Psoas muscle (tissue), 8 donors: ENCODE data around the gene ITPR1. TPM values are rescaled to one million over a fixed set of nuclear protein-coding genes. Genes with fewer than 3 reads are reported as not detected.

Source experiments
- ATAC-seq, 4 donors: fragments of 200-7000 bp; cut with Tn5 transposase; one replicate each; pipeline ENCODE4 v1.9.1; 2020; ENCODE audit warnings: moderate library complexity in 3 of 4, mild to moderate bottlenecking in 2 of 4
- DNase-seq, 2 donors: peaks; one replicate each; pipeline ENCODE4 v3.0.0-alpha.2; 2020
- H3K27ac ChIP-seq: fragments of 200-600 bp; one replicate; pipeline ENCODE4 v1.8.0; 2022
- H3K27me3 ChIP-seq, 3 donors: fragments of 200-600 bp in 1 of 3; one replicate each; pipeline versions ENCODE4 v1.6.1 to v1.8.0; 2013 to 2022; ENCODE audit warnings: low read length in 2 of 3, mild to moderate bottlenecking in 2 of 3, moderate library complexity in 1 of 3; ENCODE audit not compliant: insufficient read depth in 3 of 3
- H3K36me3 ChIP-seq, 2 donors: fragments of 200-600 bp in 1 of 2; one replicate each; pipeline versions ENCODE4 v1.6.1 to v1.8.0; 2013 to 2022; ENCODE audit warnings: low read depth in 1 of 2, mild to moderate bottlenecking in 1 of 2, moderate library complexity in 1 of 2; ENCODE audit not compliant: insufficient read depth in 1 of 2
- H3K4me1 ChIP-seq: fragments of 200-600 bp; one replicate; pipeline ENCODE4 v1.8.0; 2022
- H3K4me3 ChIP-seq: fragments of 200-600 bp; one replicate; pipeline ENCODE4 v1.8.0; 2022; ENCODE audit warnings: mild to moderate bottlenecking
- H3K9me3 ChIP-seq: fragments of 200-600 bp; one replicate; pipeline ENCODE4 v1.8.0; 2022
- CTCF ChIP-seq: fragments of 200-600 bp; IDR thresholded peaks from one replicate; pipeline ENCODE4 v1.8.0; 2022; ENCODE audit warnings: antibody characterized with exemption
- WGBS, 3 donors: extraction: QIAGEN DNeasy Blood & Tissue Kit; methylation state at CpG; one replicate each; pipeline versions ENCODE4 v1.1.6 to v1.1.7; 2013; 5-methylcytosine and 5-hydroxymethylcytosine counted together
- intact Hi-C, 2 donors: fragments of 100-400 bp; cut with DNase I; formaldehyde crosslinking; loops; one replicate each; pipeline versions ENCODE4 v1.11.0 to v1.14.2; 2022
- polyA plus RNA-seq, 3 donors: library from polyadenylated mRNA; stranded (reverse); fragments of 200-250 nt; gene quantifications; one replicate each; pipeline ENCODE4 v1.2.3, GENCODE V29; 2013
- total RNA-seq, 4 donors: library from RNA; stranded (reverse); fragmentation: NEBNext Ultra II Directional in 2 of 4; extraction: Animal tissue kit (Norgen Biotek cat#: 25700) in 2 of 4; gene quantifications; one replicate each; pipeline versions ENCODE4 v1.2.1 to v1.2.4, GENCODE V29; 2021 to 2023
- donor health status: healthy with polysubstance abuse.
- donor health status: DM: no; HTN: no; CAD: no; lungs with moderate emphysema.
- donor health status: Bipolar disorder and iron deficiency.
- donor health status: healthy.
- donor health status: DM: yes; HTN: yes; CAD: no.
- donor health status: DM: no; HTN: no; CAD: no.
- donor health status: DM: no; HTN: no; CAD: no.
- donor health status: DM: yes; HTN: yes; CAD: no.

ITPR1 gene
- total and polyA plus RNA-seq, 7 donors, result 4.4 to 9.2 (median 8.8) TPM

DNA sequence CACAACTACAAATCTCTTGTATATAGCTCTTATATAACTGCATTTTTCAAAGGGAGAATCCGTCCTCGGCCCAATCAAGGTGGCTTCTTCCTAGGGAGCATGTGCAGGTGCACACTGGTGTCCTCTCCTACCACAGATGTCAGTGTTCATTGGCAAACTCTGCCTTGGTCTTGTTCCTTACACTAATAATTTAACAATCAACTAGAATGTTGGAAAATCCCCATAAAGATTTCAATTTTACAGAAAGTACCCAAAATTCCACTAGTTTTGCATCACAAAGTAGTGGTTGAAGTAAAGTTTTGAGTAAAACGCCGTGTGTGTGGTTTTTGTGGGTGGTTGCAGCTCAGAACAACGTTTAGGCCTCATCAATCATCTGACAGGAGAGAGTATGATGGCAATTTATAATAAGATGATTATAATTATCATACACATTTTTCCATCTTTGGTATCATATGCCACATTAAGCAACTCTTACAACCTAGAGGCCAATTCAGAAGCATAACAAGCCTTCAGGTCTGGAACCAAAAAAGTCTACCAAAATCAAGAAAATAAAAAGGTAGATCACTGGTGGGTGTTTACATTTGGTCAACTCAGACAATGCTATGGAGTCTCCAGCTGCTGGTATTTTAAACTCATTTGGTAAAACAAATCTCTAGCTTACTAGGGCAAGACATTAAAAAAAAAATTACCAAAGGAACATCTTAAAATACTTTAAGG, 357.2 kb downstream of the ITPR1 start:
- ATAC-seq (no peak), DNase-seq (no peak)
- no peaks in the 10 kb centered on the region for H3K36me3 ChIP-seq
- TF ChIP-seq CTCF, result no peak
- H3K9me3 ChIP-seq, result no peaks in the 10 kb centered on the region
- WGBS, 3 donors, result 68 to 75% (median 70%) methylated on average over 5 of the region's 5 CpGs
- intact Hi-C loops, result no loop called here
- H3K27ac ChIP-seq, result no peak overlapping the region
- H3K4me1 ChIP-seq, result peaks cover 8% of the 10 kb centered on the region
- H3K27me3 ChIP-seq, result no peaks in the 10 kb centered on the region
- H3K4me3 ChIP-seq, result no peak overlapping the region

GRCh38 chr3:4850928-4851265, 357.7 kb downstream of the ITPR1 start:
- ATAC-seq (no peak), DNase-seq (no peak)
- Histone ChIP-seq H3K4me3 (no peak overlapping the region), H3K36me3 (no peaks in the 10 kb centered on the region), H3K4me1 (peaks cover 8% of the 10 kb centered on the region), H3K27ac (no peak overlapping the region), H3K27me3 (no peaks in the 10 kb centered on the region), H3K9me3 (no peaks in the 10 kb centered on the region)
- 95 to 97% (median 96%) methylated on average over 3 of the region's 3 CpGs for WGBS, 3 donors
- intact Hi-C loops, result no loop called here
- TF ChIP-seq CTCF, result no peak

DNA sequence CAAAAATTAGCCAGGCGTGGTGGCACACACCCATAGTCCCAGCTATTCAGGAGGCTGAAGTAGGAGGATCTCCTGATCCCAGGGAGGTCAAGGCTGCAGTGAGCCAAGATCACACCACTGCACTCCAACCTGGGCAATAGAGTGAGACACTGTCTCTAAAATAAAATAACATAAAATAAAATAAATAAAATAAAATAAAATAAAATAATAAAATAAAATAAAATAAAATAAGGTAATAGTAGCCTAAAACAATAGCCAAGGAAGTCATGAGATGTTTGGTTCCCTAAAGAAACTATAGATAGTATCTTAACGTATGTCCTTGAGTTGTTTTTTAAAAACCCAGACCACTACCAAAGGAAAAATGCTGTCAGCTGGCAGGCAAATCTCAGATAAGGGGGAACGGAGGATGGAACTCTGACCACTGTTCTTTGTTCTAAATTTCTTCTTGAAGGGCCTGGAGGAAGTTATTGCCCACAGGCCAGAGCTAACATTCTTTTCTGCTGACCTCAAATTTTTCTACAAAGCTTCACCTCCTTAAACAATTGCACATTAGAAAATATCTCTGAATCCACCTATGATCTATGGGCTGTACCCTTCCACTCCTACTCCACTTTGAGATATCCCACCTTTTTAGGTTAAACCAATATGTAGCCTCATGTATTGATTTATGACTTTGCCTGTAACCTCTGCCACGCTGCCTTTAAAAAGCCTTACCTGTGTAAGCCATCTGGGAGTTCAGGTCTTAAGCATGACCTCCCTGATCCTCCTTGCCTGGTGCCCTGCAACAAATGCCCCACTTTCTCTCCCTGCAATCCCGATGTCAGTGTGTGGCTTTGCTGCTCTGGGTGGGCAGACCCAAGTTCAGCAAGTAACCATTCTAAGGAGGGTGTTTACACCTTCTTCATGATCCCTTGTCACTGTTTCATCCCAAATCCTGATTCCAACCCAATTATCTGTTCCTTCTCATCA, 359.9 kb downstream of the ITPR1 start:
- no peak for DNase-seq
- no peak for ATAC-seq
- peaks cover 8% of the 10 kb centered on the region for H3K4me1 ChIP-seq
- H3K27me3 ChIP-seq, result no peaks in the 10 kb centered on the region
- H3K27ac ChIP-seq, result no peak overlapping the region
- intact Hi-C loops, result no loop called here
- H3K36me3 ChIP-seq, result no peaks in the 10 kb centered on the region
- WGBS, 3 donors, result 88 to 89% (median 88%) methylated on average over 5 of the region's 5 CpGs
- TF ChIP-seq CTCF, result no peak
- no peaks in the 10 kb centered on the region for H3K9me3 ChIP-seq
- H3K4me3 ChIP-seq, result no peak overlapping the region

- H3K27ac ChIP-seq, result no peak overlapping the region
- ATAC-seq, result no peak
- no peaks in the 10 kb centered on the region for H3K27me3 ChIP-seq
- no peak overlapping the region for H3K4me3 ChIP-seq
- H3K36me3 ChIP-seq, result no peaks in the 10 kb centered on the region
- H3K4me1 ChIP-seq, result peaks cover 4% of the 10 kb centered on the region
- no peaks in the 10 kb centered on the region for H3K9me3 ChIP-seq
- intact Hi-C loops, result no loop called here
- TF ChIP-seq CTCF, result no peak
- no peak for DNase-seq
Observed at GRCh38 chr3:4853749-4854140, 360.6 kb downstream of the ITPR1 start.
